Lung (tissue), 12 donors: Measurements from ENCODE around the gene PMEPA1. TPM values are rescaled to one million over a fixed set of nuclear protein-coding genes. Genes with fewer than 3 reads are reported as not detected.
A peak's percentile ranks its signal among the peaks of the same experiment; 100 is the strongest.

Source experiments
- ATAC-seq: fragments of 200-7000 bp; cut with Tn5 transposase; one replicate; pipeline ENCODE4 v1.9.1; 2020; ENCODE audit warnings: moderate number of reproducible peaks; ENCODE audit not compliant: insufficient read depth, low FRiP score
- DNase-seq, 3 donors: peaks; one replicate each; pipeline ENCODE4 v3.0.0-alpha.2; 2013 to 2017
- H3K27ac ChIP-seq, 2 donors: one replicate each; pipeline ENCODE4 v1.5.1; 2013; ENCODE audit warnings: mild to moderate bottlenecking in 2 of 2, moderate library complexity in 2 of 2, control low read depth in 1 of 2, inconsistent platforms in 1 of 2, low read depth in 1 of 2, low read length in 1 of 2
- H3K27me3 ChIP-seq, 3 donors: one replicate each; pipeline ENCODE4 v1.5.1; 2013; ENCODE audit warnings: low read length in 2 of 3; ENCODE audit not compliant: control insufficient read depth in 3 of 3, insufficient read depth in 3 of 3
- H3K36me3 ChIP-seq, 4 donors: one replicate each; pipeline ENCODE4 v1.5.1; 2013; ENCODE audit warnings: low read length in 4 of 4, mild to moderate bottlenecking in 1 of 4, moderate library complexity in 1 of 4; ENCODE audit not compliant: control insufficient read depth in 4 of 4, insufficient read depth in 4 of 4
- H3K4me1 ChIP-seq, 5 donors: one replicate each; pipeline ENCODE4 v1.5.1; 2013; ENCODE audit warnings: low read length in 5 of 5, mild to moderate bottlenecking in 2 of 5, moderate library complexity in 1 of 5; ENCODE audit not compliant: control insufficient read depth in 5 of 5, insufficient read depth in 5 of 5
- H3K4me3 ChIP-seq: one replicate; pipeline ENCODE4 v1.5.1; 2013; ENCODE audit warnings: mild to moderate bottlenecking, control low read depth, moderate library complexity
- H3K9ac ChIP-seq, 2 donors: one replicate each; pipeline ENCODE4 v1.5.1; 2013; ENCODE audit warnings: low read length in 2 of 2, control low read depth in 1 of 2; ENCODE audit not compliant: insufficient read depth in 1 of 2
- H3K9me3 ChIP-seq, 4 donors: one replicate each; pipeline ENCODE4 v1.5.1; 2013; ENCODE audit warnings: low read length in 3 of 4, mild to moderate bottlenecking in 1 of 4, moderate library complexity in 1 of 4; ENCODE audit not compliant: control insufficient read depth in 4 of 4, insufficient read depth in 3 of 4
- CTCF ChIP-seq: IDR thresholded peaks from 2 replicates; pipeline ENCODE4 v1.5.1; 2012; ENCODE audit warnings: mild to moderate bottlenecking; ENCODE audit errors: control extremely low read depth, extremely low read depth
- WGBS, 2 donors: extraction: QIAGEN DNeasy Blood & Tissue Kit; methylation state at CpG; one replicate each; pipeline ENCODE4 v1.1.7; 2013; 5-methylcytosine and 5-hydroxymethylcytosine counted together
- polyA plus RNA-seq, 2 donors: library from polyadenylated mRNA; stranded (reverse); fragments of 200-250 nt; gene quantifications; one replicate each; pipeline ENCODE4 v1.2.1, GENCODE V29; 2013
- total RNA-seq, 2 donors: library from RNA; depleted of rRNA in 1 of 2; stranded (reverse); fragments of >200 nt in 1 of 2; gene quantifications; one replicate each; pipeline ENCODE4 v1.2.1, GENCODE V29; 2014 to 2021
- donor health status: control.
- donor health status: control.
- donor health status: Bipolar disorder and iron deficiency.
- donor health status: healthy.
- donor health status: DM: yes; HTN: yes; CAD: no.

PMEPA1 gene
- total and polyA plus RNA-seq, 4 donors = 10.0 to 44.0 (median 23.9) TPM

GRCh38 chr20:57715268-57715904 is 5.6 kb upstream of the PMEPA1 start:
- Histone ChIP-seq H3K4me3 (no peak overlapping the region), H3K4me1 (peaks cover 3 to 22% (median 16%) of the 10 kb centered on the region in 5 donors), H3K27me3 (no peaks in the 10 kb centered on the region), H3K36me3 (no peaks in the 10 kb centered on the region), H3K9me3 (peaks cover 0 to 2% (median 0%) of the 10 kb centered on the region in 4 donors), H3K27ac (peak overlapping the region; percentile 45 to 62), H3K9ac (no peak overlapping the region)
- ATAC-seq (no peak), DNase-seq (no peak)
- TF ChIP-seq CTCF = no peak
- 92 to 95% methylated on average over 15 of the region's 15 CpGs for WGBS, 2 donors

GRCh38 chr20:57714409-57715267 is 4.8 kb upstream of the PMEPA1 start:
- Histone ChIP-seq H3K27me3 (no peaks in the 10 kb centered on the region), H3K36me3 (no peaks in the 10 kb centered on the region), H3K4me1 (peaks cover 3 to 22% (median 16%) of the 10 kb centered on the region in 5 donors), H3K4me3 (no peak overlapping the region), H3K9ac (no peak overlapping the region), H3K27ac (peak overlapping the region; percentile 72 to 89), H3K9me3 (no peaks in the 10 kb centered on the region)
- DNase-seq (peak in 1 of 3 donors; percentile 45), ATAC-seq (no peak)
- WGBS, 2 donors = 88 to 92% methylated on average over 23 of the region's 23 CpGs
- no peak for TF ChIP-seq CTCF

- Histone ChIP-seq H3K27ac (peak overlapping the region; percentile 72 to 89), H3K4me1 (peaks cover 3 to 22% (median 16%) of the 10 kb centered on the region in 5 donors), H3K9ac (no peak overlapping the region), H3K9me3 (no peaks in the 10 kb centered on the region), H3K4me3 (no peak overlapping the region), H3K36me3 (no peaks in the 10 kb centered on the region), H3K27me3 (no peaks in the 10 kb centered on the region)
- 73 to 79% methylated on average over 8 of the region's 8 CpGs for WGBS, 2 donors
- no peak for ATAC-seq
- DNase-seq = no peak
- TF ChIP-seq CTCF = no peak
Measured at GRCh38 chr20:57713951-57714350, 4.1 kb upstream of the PMEPA1 start.
